HT1080 (cell line): ENCODE results near the gene IQSEC1. TPM values are rescaled to one million over a fixed set of nuclear protein-coding genes. Genes with fewer than 3 reads are reported as not detected.
"Not testable (repeated sequence)": the region's sequence is repeated elsewhere in the genome, so short reads cannot be mapped to it uniquely, and the experiment has no call there.

Experiments used
- DNase-seq: peaks from one replicate; pipeline ENCODE4 v3.0.0-alpha.2; 2015; ENCODE audit warnings: low read depth
- total RNA-seq: library from RNA; depleted of rRNA; stranded (reverse); fragments of >200 nt; shearing (Covaris generic); gene quantifications from 2 replicates; pipeline ENCODE4 v1.2.3, GENCODE V29; 2014

Gene IQSEC1
- total RNA-seq, 1 experiment from 2014 or later, result 1.3 TPM

DNA sequence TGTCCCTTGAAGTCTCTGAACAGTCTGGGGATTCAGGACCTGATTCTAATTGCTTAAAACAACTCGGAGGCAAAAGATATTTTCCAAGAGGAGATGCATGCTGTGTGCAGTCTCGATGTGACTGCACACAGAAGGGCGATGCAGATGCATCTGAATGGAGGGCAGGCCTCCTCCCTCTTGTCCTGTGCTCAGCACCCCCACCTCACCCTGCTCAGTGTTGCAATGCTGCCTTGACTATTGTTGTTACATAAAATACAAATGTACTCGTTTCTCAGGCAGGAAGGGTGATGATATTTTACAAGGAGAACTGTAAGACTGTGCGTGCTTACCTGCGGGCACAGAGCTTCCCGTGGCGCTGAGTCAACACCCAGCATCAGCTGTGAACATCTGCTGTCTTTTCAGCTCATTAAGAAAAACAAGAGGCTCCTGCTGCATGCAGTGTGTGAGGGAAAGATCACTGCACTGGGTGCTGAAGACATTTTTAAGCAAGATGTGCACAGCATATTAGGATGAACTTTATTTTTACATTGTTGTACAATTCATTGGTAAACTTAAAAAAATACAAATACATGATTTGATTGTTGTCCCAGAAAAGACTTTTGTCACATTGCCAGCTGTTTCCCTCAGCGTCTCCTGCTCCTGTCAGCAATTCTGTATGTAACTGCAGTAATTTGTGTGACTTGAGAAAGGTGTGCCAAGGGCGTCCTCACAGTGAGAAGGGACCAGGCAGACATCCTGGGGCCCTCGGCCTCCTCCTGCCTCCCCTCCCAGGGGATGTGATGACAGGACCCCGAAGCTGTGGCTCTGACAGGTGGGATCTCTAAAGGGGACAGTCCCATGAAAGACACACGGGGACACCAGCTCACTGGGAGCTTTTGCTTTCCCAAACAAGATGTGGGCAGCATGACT, 175.6 kb downstream of the IQSEC1 start:
- DNase-seq, result peak; percentile 51

DNA sequence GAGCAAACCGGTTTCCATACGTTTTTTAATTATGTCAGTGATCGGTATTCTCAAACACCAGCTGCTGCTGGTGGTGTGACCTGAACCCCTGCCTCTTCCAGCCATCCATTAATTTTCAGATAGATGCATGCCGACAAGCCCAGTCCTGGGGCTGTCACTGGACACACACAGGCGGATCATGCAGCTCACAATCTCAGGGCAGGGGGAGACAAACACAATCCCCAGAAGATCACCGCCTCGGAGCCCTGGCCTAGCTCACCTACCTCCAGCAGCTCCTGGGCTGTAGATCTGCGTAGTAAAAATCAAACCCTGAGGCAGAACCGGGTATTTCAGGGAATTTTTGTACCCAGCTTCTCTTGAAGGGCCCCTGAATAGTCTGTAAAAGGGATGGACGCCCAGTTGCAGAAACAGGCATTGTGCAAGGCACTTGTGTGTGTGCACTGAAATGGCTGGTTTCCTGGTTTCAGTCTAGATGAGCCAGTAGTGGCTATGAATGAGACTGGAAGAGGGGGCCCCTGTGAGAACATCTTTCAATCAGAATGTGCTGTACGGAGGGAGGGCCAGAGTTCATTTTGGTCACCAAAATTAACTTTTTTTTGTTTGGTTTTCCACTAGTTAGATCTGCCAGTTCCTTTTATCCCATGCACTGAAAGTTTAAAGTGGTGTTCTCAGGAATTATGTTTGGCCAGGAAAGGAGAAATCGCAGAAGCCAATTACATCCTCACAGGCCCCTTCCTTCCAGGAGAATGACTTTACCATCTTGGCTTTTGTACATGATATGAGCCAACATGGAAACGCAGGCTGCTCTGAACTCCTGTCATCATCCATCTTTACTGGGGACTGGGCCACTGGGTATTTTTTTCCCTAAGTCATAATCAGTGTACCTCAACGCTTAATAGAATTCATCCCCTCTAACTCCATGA, 176.9 kb downstream of the IQSEC1 start:
- no peak for DNase-seq

GRCh38 chr3:12895391-12896062, 177.7 kb downstream of the IQSEC1 start:
- peak; percentile 26 for DNase-seq

GRCh38 chr3:12894629-12895028, 178.6 kb downstream of the IQSEC1 start:
- no peak for DNase-seq

GRCh38 chr3:12893852-12894251, 179.4 kb downstream of the IQSEC1 start:
- no peak for DNase-seq

- DNase-seq, result peak; percentile 27
Observed at GRCh38 chr3:12893247-12893646, 180.0 kb downstream of the IQSEC1 start.

- DNase-seq, result no peak
Observed at GRCh38 chr3:12892840-12893189, 180.4 kb downstream of the IQSEC1 start.

- peak; percentile 58 for DNase-seq
Observed at GRCh38 chr3:12891985-12892839, 181.0 kb downstream of the IQSEC1 start.

- no peak for DNase-seq
Observed at GRCh38 chr3:12891391-12891984, 181.7 kb downstream of the IQSEC1 start.

GRCh38 chr3:12890610-12891390, 182.4 kb downstream of the IQSEC1 start:
- DNase-seq, result no peak

DNA sequence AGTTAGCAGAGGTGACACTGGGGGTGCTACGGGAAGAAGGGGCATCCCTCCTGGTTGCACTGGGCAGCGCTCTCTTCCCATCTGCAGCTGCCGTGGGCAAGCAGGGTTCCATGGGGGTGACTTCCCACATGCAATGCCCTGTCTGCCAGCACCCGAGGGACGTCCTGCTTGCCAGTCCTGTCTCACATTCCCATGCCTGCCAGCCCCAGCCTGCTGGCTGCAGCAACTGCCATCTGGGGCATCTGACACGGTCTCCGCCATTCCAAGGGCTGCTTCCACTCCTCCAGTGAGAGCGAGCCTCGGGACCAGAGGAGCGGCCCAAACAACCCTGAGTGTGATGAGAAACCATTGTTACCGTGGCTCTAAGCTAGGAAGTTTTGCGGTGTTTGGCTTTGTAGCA, 186.5 kb downstream of the IQSEC1 start:
- DNase-seq, result no peak

DNA sequence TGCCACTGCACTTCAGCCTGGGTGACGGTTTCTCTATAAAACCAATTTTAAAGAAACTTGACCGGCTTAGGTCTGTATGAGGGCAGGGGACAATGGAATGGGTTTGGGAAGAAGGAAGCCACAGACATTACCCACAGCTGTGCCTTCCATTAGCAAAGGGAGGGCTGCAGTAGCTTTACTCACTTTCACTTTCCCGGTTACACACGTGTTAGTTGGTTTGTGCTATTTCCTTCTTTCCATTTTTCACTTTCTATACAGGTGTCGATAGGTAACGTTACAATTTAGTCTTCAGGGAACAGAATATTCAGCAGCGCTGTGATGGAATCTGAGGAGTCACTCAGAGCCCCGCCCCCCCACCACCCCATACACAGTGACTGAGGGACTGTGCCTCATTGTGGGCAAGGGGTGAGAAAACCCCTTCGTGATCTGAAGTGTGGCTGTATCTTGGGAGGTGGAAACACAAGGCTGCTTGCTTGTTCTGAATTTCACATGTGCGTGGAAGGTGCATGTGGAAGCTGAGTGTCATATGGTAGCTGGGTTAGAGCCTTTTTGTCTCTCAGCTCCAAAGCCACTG, 187.0 kb downstream of the IQSEC1 start:
- no peak for DNase-seq

DNA sequence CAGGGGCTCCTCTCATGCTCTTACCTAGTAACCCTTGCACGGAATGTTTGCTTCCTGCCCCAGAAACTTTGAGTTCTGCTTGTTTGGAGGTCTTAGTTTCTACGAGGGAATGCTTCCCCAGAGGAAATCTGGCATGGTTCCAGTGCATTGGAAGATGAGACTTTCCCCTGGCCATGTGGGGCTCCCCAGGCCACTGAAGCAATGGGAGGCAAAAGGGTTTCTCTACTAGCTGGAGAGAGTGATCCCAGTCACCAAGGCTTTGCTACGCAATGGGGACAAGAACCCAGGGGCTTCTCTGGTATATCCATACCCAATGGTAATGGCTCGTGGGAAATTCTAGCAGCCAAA, 187.7 kb downstream of the IQSEC1 start:
- no peak for DNase-seq

GRCh38 chr3:12884790-12885582, 188.2 kb downstream of the IQSEC1 start:
- no peak for DNase-seq

- no peak for DNase-seq
Observed at GRCh38 chr3:12884186-12884680, 189.0 kb downstream of the IQSEC1 start.

GRCh38 chr3:12882336-12883310, 190.6 kb downstream of the IQSEC1 start:
- DNase-seq, result no peak

- not testable (repeated sequence) for DNase-seq
Observed at GRCh38 chr3:12881858-12882257, 191.4 kb downstream of the IQSEC1 start.
